GM23338 (cell line): ENCODE measurements around the gene ABCA7.

Experiments
- TF ChIP-seq, protein P1 (sequence below), 2 experiments: fragments of 200-600 bp in 1 of 2; sonication (generic) in 1 of 2; conservative IDR thresholded peaks; 2 replicates each; pipeline versions ENCODE4 v1.5.1 to v1.6.1; 2016 to 2017; ENCODE audit warnings: antibody characterized with exemption in 2 of 2, low read depth in 2 of 2, mild to moderate bottlenecking in 2 of 2, moderate library complexity in 1 of 2
- TF ChIP-seq, protein P2 (sequence below): IDR thresholded peaks from one replicate; pipeline ENCODE4 v1.6.1; 2018; ENCODE audit warnings: antibody characterized with exemption; ENCODE audit not compliant: unreplicated experiment

DNA sequence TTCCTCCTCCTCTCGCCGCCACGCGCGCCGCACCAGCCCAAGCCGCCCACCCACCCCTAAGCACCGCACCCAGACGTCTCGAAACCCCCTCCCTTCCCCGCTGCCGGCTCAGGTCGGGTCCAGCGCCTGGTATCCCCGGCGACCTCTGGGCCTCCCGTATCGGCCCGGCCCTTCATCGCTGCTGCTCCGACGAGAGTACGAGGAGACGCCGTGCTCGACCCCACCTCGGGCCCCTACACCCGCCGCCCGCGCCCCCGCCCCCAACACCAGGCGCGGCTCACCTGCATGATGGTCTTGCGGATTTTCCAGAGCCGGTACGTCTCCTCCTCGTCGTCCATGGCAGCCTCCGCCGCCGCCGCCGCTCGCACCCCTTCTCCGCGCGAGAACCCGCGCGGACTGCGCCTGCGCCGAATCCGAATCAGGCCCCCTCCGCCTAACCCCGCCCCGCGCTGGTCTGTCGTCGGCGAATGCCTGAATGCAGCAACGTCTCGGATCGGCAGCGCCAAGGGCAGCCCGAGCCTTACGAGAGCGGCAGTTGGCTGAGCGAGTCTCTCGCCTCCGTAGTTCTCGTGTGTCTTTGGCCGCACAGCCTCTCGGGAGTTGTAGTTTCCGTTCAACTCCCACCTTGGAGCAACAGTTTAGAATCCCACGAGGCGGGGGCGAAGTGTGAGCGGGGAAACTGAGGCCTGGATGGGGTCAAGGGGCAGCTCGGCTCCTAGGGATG lies 55.2 kb downstream of the ABCA7 start, which contains the start of gene POLR2E:
- TF ChIP-seq, protein P1, sequence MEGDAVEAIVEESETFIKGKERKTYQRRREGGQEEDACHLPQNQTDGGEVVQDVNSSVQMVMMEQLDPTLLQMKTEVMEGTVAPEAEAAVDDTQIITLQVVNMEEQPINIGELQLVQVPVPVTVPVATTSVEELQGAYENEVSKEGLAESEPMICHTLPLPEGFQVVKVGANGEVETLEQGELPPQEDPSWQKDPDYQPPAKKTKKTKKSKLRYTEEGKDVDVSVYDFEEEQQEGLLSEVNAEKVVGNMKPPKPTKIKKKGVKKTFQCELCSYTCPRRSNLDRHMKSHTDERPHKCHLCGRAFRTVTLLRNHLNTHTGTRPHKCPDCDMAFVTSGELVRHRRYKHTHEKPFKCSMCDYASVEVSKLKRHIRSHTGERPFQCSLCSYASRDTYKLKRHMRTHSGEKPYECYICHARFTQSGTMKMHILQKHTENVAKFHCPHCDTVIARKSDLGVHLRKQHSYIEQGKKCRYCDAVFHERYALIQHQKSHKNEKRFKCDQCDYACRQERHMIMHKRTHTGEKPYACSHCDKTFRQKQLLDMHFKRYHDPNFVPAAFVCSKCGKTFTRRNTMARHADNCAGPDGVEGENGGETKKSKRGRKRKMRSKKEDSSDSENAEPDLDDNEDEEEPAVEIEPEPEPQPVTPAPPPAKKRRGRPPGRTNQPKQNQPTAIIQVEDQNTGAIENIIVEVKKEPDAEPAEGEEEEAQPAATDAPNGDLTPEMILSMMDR (conservative IDR thresholded peaks at IDR 0.05; ENCODE audit: low read depth in 2 of 2): no peak
- TF ChIP-seq, protein P2, sequence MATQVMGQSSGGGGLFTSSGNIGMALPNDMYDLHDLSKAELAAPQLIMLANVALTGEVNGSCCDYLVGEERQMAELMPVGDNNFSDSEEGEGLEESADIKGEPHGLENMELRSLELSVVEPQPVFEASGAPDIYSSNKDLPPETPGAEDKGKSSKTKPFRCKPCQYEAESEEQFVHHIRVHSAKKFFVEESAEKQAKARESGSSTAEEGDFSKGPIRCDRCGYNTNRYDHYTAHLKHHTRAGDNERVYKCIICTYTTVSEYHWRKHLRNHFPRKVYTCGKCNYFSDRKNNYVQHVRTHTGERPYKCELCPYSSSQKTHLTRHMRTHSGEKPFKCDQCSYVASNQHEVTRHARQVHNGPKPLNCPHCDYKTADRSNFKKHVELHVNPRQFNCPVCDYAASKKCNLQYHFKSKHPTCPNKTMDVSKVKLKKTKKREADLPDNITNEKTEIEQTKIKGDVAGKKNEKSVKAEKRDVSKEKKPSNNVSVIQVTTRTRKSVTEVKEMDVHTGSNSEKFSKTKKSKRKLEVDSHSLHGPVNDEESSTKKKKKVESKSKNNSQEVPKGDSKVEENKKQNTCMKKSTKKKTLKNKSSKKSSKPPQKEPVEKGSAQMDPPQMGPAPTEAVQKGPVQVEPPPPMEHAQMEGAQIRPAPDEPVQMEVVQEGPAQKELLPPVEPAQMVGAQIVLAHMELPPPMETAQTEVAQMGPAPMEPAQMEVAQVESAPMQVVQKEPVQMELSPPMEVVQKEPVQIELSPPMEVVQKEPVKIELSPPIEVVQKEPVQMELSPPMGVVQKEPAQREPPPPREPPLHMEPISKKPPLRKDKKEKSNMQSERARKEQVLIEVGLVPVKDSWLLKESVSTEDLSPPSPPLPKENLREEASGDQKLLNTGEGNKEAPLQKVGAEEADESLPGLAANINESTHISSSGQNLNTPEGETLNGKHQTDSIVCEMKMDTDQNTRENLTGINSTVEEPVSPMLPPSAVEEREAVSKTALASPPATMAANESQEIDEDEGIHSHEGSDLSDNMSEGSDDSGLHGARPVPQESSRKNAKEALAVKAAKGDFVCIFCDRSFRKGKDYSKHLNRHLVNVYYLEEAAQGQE: no peak
